Left ventricle myocardium inferior (tissue), 1 donor: Measurements from ENCODE around the gene MMRN2. TPM values are rescaled to one million over a fixed set of nuclear protein-coding genes. Genes with fewer than 3 reads are reported as not detected.
A peak's percentile ranks its signal among the peaks of the same experiment; 100 is the strongest.

ENCODE experiments used
- DNase-seq: peaks from one replicate; pipeline ENCODE4 v3.0.0-alpha.2; 2020
- H3K27ac ChIP-seq: fragments of 200-600 bp; replicated peaks from 2 replicates; pipeline ENCODE4 v1.8.0; 2021
- H3K27me3 ChIP-seq: fragments of 200-600 bp; 2 replicates; pipeline ENCODE4 v1.8.0; 2021; ENCODE audit warnings: low read depth
- H3K36me3 ChIP-seq: fragments of 200-600 bp; 2 replicates; pipeline ENCODE4 v1.8.0; 2021
- H3K4me1 ChIP-seq: fragments of 200-600 bp; 2 replicates; pipeline ENCODE4 v1.8.0; 2021
- H3K4me3 ChIP-seq: fragments of 200-600 bp; 2 replicates; pipeline ENCODE4 v1.8.0; 2021; ENCODE audit warnings: mild to moderate bottlenecking, moderate library complexity
- H3K9me3 ChIP-seq: fragments of 200-600 bp; replicated peaks from 2 replicates; pipeline ENCODE4 v1.8.0; 2021
- CTCF ChIP-seq: fragments of 200-600 bp; IDR thresholded peaks from 2 replicates; pipeline ENCODE4 v1.8.0; 2021; ENCODE audit warnings: antibody characterized with exemption, mild to moderate bottlenecking, borderline replicate concordance
- intact Hi-C: fragments of 100-400 bp; cut with micrococcal nuclease; formaldehyde crosslinking; loops from one replicate; pipeline ENCODE4 v1.11.0; 2022
- total RNA-seq: library from RNA; stranded (reverse); fragmentation: NEBNext Ultra II Directional; extraction: Animal tissue kit (Norgen Biotek cat#: 25700); gene quantifications from one replicate; pipeline ENCODE4 v1.2.1, GENCODE V29; 2021
- donor health status: DM: no; HTN: yes; CAD: no; lungs with severe emphysema.

The MMRN2 gene
- total RNA-seq, 1 donor from 2014 or later: 32.1 TPM

- Histone ChIP-seq H3K36me3 (no peaks in the 10 kb centered on the region), H3K9me3 (no peaks in the 10 kb centered on the region), H3K27me3 (no peaks in the 10 kb centered on the region), H3K4me3 (peak overlapping the region; percentile 75), H3K4me1 (peaks cover 64% of the 10 kb centered on the region), H3K27ac (peak overlapping the region; percentile 97)
- TF ChIP-seq CTCF: no peak
- DNase-seq: peak; percentile 88
- intact Hi-C loops: no loop called here
These were observed 13.0 kb upstream of the MMRN2 start for GRCh38 chr10:86970162-86970981.

- Histone ChIP-seq H3K9me3 (no peaks in the 10 kb centered on the region), H3K27me3 (no peaks in the 10 kb centered on the region), H3K27ac (peak overlapping the region; percentile 97), H3K4me3 (peak overlapping the region; percentile 75), H3K4me1 (peaks cover 64% of the 10 kb centered on the region), H3K36me3 (no peaks in the 10 kb centered on the region)
- peak; percentile 20 for DNase-seq
- TF ChIP-seq CTCF: no peak
- intact Hi-C loops: no loop called here
These were observed 12.1 kb upstream of the MMRN2 start for GRCh38 chr10:86969421-86970041.

- DNase-seq: peak; percentile 19
- H3K27ac ChIP-seq: peak overlapping the region; percentile 97
- peaks cover 64% of the 10 kb centered on the region for H3K4me1 ChIP-seq
- intact Hi-C loops: no loop called here
- no peaks in the 10 kb centered on the region for H3K27me3 ChIP-seq
- H3K36me3 ChIP-seq: no peaks in the 10 kb centered on the region
- peak overlapping the region; percentile 75 for H3K4me3 ChIP-seq
- no peaks in the 10 kb centered on the region for H3K9me3 ChIP-seq
- no peak for TF ChIP-seq CTCF
These were observed 11.6 kb upstream of the MMRN2 start for GRCh38 chr10:86968994-86969355.

GRCh38 chr10:86968271-86968993, 11.0 kb upstream of the MMRN2 start, which contains the start of gene ADIRF:
Gene ADIRF, plus strand, starts transcription at chr10:86968482. Its CDS starts 63 bp downstream, at chr10:86968545.
- TF ChIP-seq CTCF: no peak
- H3K27ac ChIP-seq: peak within 1 kb of the TSS; percentile 97
- H3K36me3 ChIP-seq: no peaks in the 10 kb centered on the region
- intact Hi-C loops: no loop called here
- no peaks in the 10 kb centered on the region for H3K27me3 ChIP-seq
- peak; percentile 71 for DNase-seq
- H3K4me1 ChIP-seq: peaks cover 64% of the 10 kb centered on the region
- peak within 1 kb of the TSS; percentile 75 for H3K4me3 ChIP-seq
- H3K9me3 ChIP-seq: no peaks in the 10 kb centered on the region

- Histone ChIP-seq H3K4me1 (peaks cover 64% of the 10 kb centered on the region), H3K27me3 (no peaks in the 10 kb centered on the region), H3K9me3 (no peaks in the 10 kb centered on the region), H3K36me3 (no peaks in the 10 kb centered on the region), H3K4me3 (peak overlapping the region; percentile 75), H3K27ac (peak overlapping the region; percentile 97)
- intact Hi-C loops: no loop called here
- no peak for TF ChIP-seq CTCF
- DNase-seq: no peak
These were observed 10.1 kb upstream of the MMRN2 start for GRCh38 chr10:86967481-86967941.
